IMR-90 (cell line): ENCODE measurements around the gene COLEC11. TPM values are rescaled to one million over a fixed set of nuclear protein-coding genes. Genes with fewer than 3 reads are reported as not detected.

ENCODE experiments used
- ATAC-seq: fragments of 200-7000 bp; cut with Tn5 transposase; 2 replicates; pipeline ENCODE4 v1.9.1; 2020; ENCODE audit warnings: low read depth, mild to moderate bottlenecking, moderate library complexity
- BruUV-seq: library from RNA; stranded (reverse); fragments of 400-500 nt; replicated peaks from 2 replicates; lab custom pipeline; 2021; lab: Mats Ljungman, UMichigan
- CTCF ChIA-PET: fragments of 300-600 bp; formaldehyde crosslinking; extraction: SDS; loops from one replicate; lab custom pipeline; 2021; ENCODE audit warnings: antibody characterized with exemption; lab: Yijun Ruan, JAX
- POLR2A ChIA-PET: fragments of 300-600 bp; sonication (Branson Sonifier 250); formaldehyde crosslinking; loops from one replicate; lab custom pipeline; 2022; ENCODE audit warnings: antibody characterized with exemption; ENCODE audit not compliant: unreplicated experiment; lab: Charles Lee
- DNase-seq: peaks from one replicate; pipeline ENCODE4 v3.0.0; 2013
- H2AFZ ChIP-seq: replicated peaks from 2 replicates; pipeline ENCODE3; 2013; ENCODE audit warnings: low read length, mild to moderate bottlenecking; ENCODE audit not compliant: poor library complexity
- H2AK5ac ChIP-seq: 2 replicates; pipeline ENCODE4 v1.6.1; 2013; ENCODE audit warnings: low read depth, low read length, inconsistent platforms
- H2AK9ac ChIP-seq: replicated peaks from 2 replicates; pipeline ENCODE3; 2013; ENCODE audit warnings: mild to moderate bottlenecking, low read depth, low read length, moderate library complexity; ENCODE audit not compliant: poor library complexity
- H2BK120ac ChIP-seq: 2 replicates; pipeline ENCODE4 v1.6.1; 2013; ENCODE audit warnings: low read depth, low read length, inconsistent platforms
- H2BK15ac ChIP-seq: 3 replicates; pipeline ENCODE4 v1.6.1; 2013; ENCODE audit warnings: low read depth, low read length, inconsistent platforms
- H2BK20ac ChIP-seq: 2 replicates; pipeline ENCODE4 v1.6.1; 2013; ENCODE audit warnings: low read depth, mild to moderate bottlenecking, inconsistent platforms, low read length, moderate library complexity
- H2BK5ac ChIP-seq: 2 replicates; pipeline ENCODE4 v1.6.1; 2013; ENCODE audit warnings: mild to moderate bottlenecking, low read depth, low read length, inconsistent platforms; ENCODE audit not compliant: poor library complexity, severe bottlenecking
- H3K14ac ChIP-seq: replicated peaks from 2 replicates; pipeline ENCODE4 v1.6.1; 2013; ENCODE audit warnings: low read depth, low read length, inconsistent platforms
- H3K18ac ChIP-seq: 2 replicates; pipeline ENCODE4 v1.6.1; 2013; ENCODE audit warnings: low read depth, low read length, control low read depth
- H3K23ac ChIP-seq: 2 replicates; pipeline ENCODE4 v1.6.1; 2013; ENCODE audit warnings: low read depth, low read length, inconsistent platforms
- H3K27ac ChIP-seq: 2 replicates; pipeline ENCODE4 v1.5.1; 2013; ENCODE audit warnings: mild to moderate bottlenecking, control low read depth, low read length; ENCODE audit not compliant: insufficient read depth
- H3K27me3 ChIP-seq: 2 replicates; pipeline ENCODE4 v1.6.1; 2013; ENCODE audit warnings: low read length; ENCODE audit not compliant: control insufficient read depth, insufficient read depth
- H3K36me3 ChIP-seq: 2 replicates; pipeline ENCODE4 v1.6.1; 2013; ENCODE audit warnings: low read length, mixed read lengths; ENCODE audit not compliant: control insufficient read depth, insufficient read depth
- H3K4ac ChIP-seq: 2 replicates; pipeline ENCODE4 v1.6.1; 2013; ENCODE audit warnings: low read depth, low read length, inconsistent platforms
- H3K4me1 ChIP-seq: 2 replicates; pipeline ENCODE4 v1.6.1; 2013; ENCODE audit warnings: low read length, mixed read lengths; ENCODE audit not compliant: control insufficient read depth, insufficient read depth
- H3K4me2 ChIP-seq: 2 replicates; pipeline ENCODE4 v1.6.1; 2013; ENCODE audit warnings: low read depth, mild to moderate bottlenecking, control low read depth, low read length, moderate library complexity
- H3K4me3 ChIP-seq: 2 replicates; pipeline ENCODE4 v1.5.1; 2013; ENCODE audit warnings: low read depth, mild to moderate bottlenecking, control low read depth, low read length, moderate library complexity; ENCODE audit not compliant: insufficient read depth
- H3K56ac ChIP-seq: 2 replicates; pipeline ENCODE4 v1.6.1; 2013; ENCODE audit warnings: low read length, inconsistent platforms; ENCODE audit not compliant: insufficient read depth; ENCODE audit errors: extremely low read depth
- H3K79me1 ChIP-seq, 2 experiments: 2 replicates each; pipeline ENCODE4 v1.6.1; 2013; ENCODE audit warnings: low read length in 2 of 2, inconsistent platforms in 1 of 2, low read depth in 1 of 2
- H3K9ac ChIP-seq: 2 replicates; pipeline ENCODE4 v1.6.1; 2013; ENCODE audit warnings: low read depth, low read length, control low read depth
- H3K9me1 ChIP-seq: 2 replicates; pipeline ENCODE4 v1.6.1; 2013; ENCODE audit warnings: low read length, inconsistent platforms; ENCODE audit not compliant: insufficient read depth
- H3K9me3 ChIP-seq: 2 replicates; pipeline ENCODE4 v1.6.1; 2013; ENCODE audit warnings: low read length; ENCODE audit not compliant: control insufficient read depth, insufficient read depth
- H4K20me1 ChIP-seq: 2 replicates; pipeline ENCODE4 v1.6.1; 2013; ENCODE audit warnings: low read length, inconsistent platforms; ENCODE audit not compliant: insufficient read depth
- H4K5ac ChIP-seq: 2 replicates; pipeline ENCODE4 v1.6.1; 2013; ENCODE audit warnings: mild to moderate bottlenecking, low read depth, low read length, control low read depth
- H4K8ac ChIP-seq, 2 experiments: 2 replicates each; pipeline ENCODE4 v1.6.1; 2013; ENCODE audit warnings: low read depth in 2 of 2, low read length in 2 of 2, control low read depth in 1 of 2, inconsistent platforms in 1 of 2
- H4K91ac ChIP-seq: 2 replicates; pipeline ENCODE4 v1.6.1; 2013; ENCODE audit warnings: low read depth, low read length, inconsistent platforms; ENCODE audit not compliant: insufficient read depth
- CHD1 ChIP-seq: IDR thresholded peaks from 2 replicates; pipeline ENCODE4 v1.6.1; 2012; ENCODE audit warnings: low read depth, low read length, improper control_type of control experiment
- CTCF ChIP-seq: conservative IDR thresholded peaks from 2 replicates; pipeline ENCODE4 v1.5.1; 2012; ENCODE audit warnings: mild to moderate bottlenecking, low read depth, low read length, improper control_type of control experiment
- MXI1 ChIP-seq: IDR thresholded peaks from 2 replicates; pipeline ENCODE4 v1.6.1; 2012; ENCODE audit warnings: low read depth, mild to moderate bottlenecking, low read length, moderate library complexity, borderline replicate concordance
- RFX5 ChIP-seq: IDR thresholded peaks from 2 replicates; pipeline ENCODE4 v1.8.0; 2012; ENCODE audit warnings: low read depth, mild to moderate bottlenecking, low read length, moderate library complexity
- SMC3 ChIP-seq: fragments of 150-350 bp; IDR thresholded peaks from 2 replicates; pipeline ENCODE4 v1.6.1; 2016; ENCODE audit warnings: low read depth, mild to moderate bottlenecking, antibody characterized with exemption, low read length, moderate library complexity
- WGBS, 2 experiments: methylation state at CpG; one replicate each; pipeline versions ENCODE4 v1.1.5 to v1.1.7; 2013; ENCODE audit warnings: missing lambda C conversion rate in 2 of 2; ENCODE audit not compliant: insufficient read length in 1 of 2; ENCODE audit errors: extremely low coverage in 2 of 2; 5-methylcytosine and 5-hydroxymethylcytosine counted together
- dilution Hi-C: fragments of 300-500 bp; cut with HindIII; formaldehyde crosslinking; loops from one replicate; pipeline ENCODE4 v1.14.3; 2018; ENCODE audit warnings: low sequenced_read_pairs; ENCODE audit not compliant: unreplicated experiment
- in situ Hi-C: fragments of 300-500 bp; cut with MboI; formaldehyde crosslinking; loops from 3 replicates; pipeline ENCODE4 v1.14.3; 2019; ENCODE audit warnings: low sequenced_read_pairs, inconsistent platforms, mixed read lengths
- intact Hi-C: fragments of 100-400 bp; cut with micrococcal nuclease; formaldehyde crosslinking; loops from 2 replicates; pipeline ENCODE4 v1.10.0; 2022
- polyA plus RNA-seq, 3 experiments: library from polyadenylated mRNA; depleted of rRNA; stranded (reverse); fragments of >200 nt; gene quantifications; 2 replicates each; pipeline ENCODE4 v1.2.3, GENCODE V29; 2012; ENCODE audit warnings: low replicate concordance in 1 of 3
- total RNA-seq: library from RNA; depleted of rRNA; stranded (reverse); fragments of >200 nt; gene quantifications from 2 replicates; pipeline ENCODE4 v1.2.3, GENCODE V29; 2012

The COLEC11 gene
- total and polyA plus RNA-seq, 2 of the 4 experiments (the other 2 are of a cell fraction): under 0.01 to 0.24 TPM

- ChIA-PET CTCF (no interaction called here), POLR2A (no interaction called here)
- Histone ChIP-seq H3K27me3 (no peaks in the 10 kb centered on the region; the same call in 1 of the 2 replicates), H2BK20ac (no peak overlapping the region), H3K14ac (no peak overlapping the region), H3K4me1 (peaks cover 4% of the 10 kb centered on the region; the same call in 1 of the 2 replicates), H2AK9ac (no peak overlapping the region), H4K5ac (no peak overlapping the region), H3K23ac (no peak overlapping the region), H3K56ac (no peak overlapping the region), H3K4me3 (no peak overlapping the region), H2BK15ac (no peak overlapping the region), H2BK5ac (no peak overlapping the region), H3K27ac (no peak overlapping the region), H3K79me1 (no peaks in the 10 kb centered on the region), H3K36me3 (no peaks in the 10 kb centered on the region), H2BK120ac (no peak overlapping the region), H2AFZ (no peak overlapping the region), H3K9me1 (no peaks in the 10 kb centered on the region), H3K9me3 (no peaks in the 10 kb centered on the region), H4K20me1 (no peaks in the 10 kb centered on the region), H2AK5ac (no peak overlapping the region), H3K18ac (no peak overlapping the region), H4K8ac (no peak overlapping the region), H3K9ac (no peak overlapping the region), H3K4me2 (no peak overlapping the region), H4K91ac (no peak overlapping the region), H3K4ac (no peak overlapping the region)
- no TSS peak for BruUV-seq
- no CpG with 5 or more reads among the region's 15 CpGs for WGBS, 2 experiments
- intact Hi-C loops (no loop called here), dilution Hi-C loops (no loop called here), in situ Hi-C loops (loop anchor here (25.0 kb wide), 1 partner anchor 1808 kb away; no protein-coding TSS in a partner anchor)
- DNase-seq (no peak), ATAC-seq (no peak)
- no peak for TF ChIP-seq MXI1
- TF ChIP-seq CHD1: no peak
- TF ChIP-seq RFX5: no peak
- no peak for TF ChIP-seq SMC3
- TF ChIP-seq CTCF: no peak
Measured at GRCh38 chr2:3670376-3670775, 75.5 kb downstream of the COLEC11 start.
